Upper lobe of right lung (tissue), 1 donor: Measurements from ENCODE around the gene DDX55. TPM values are rescaled to one million over a fixed set of nuclear protein-coding genes. Genes with fewer than 3 reads are reported as not detected.

Source experiments
- ATAC-seq: fragments of 200-7000 bp; cut with Tn5 transposase; one replicate; pipeline ENCODE4 v1.9.1; 2020; ENCODE audit warnings: mild to moderate bottlenecking, moderate library complexity
- DNase-seq: peaks from one replicate; pipeline ENCODE4 v3.0.0-alpha.2; 2020
- H3K27ac ChIP-seq: fragments of 200-600 bp; one replicate; pipeline ENCODE4 v1.8.0; 2022
- H3K27me3 ChIP-seq: fragments of 200-600 bp; one replicate; pipeline ENCODE4 v1.8.0; 2022; ENCODE audit warnings: mild to moderate bottlenecking
- H3K36me3 ChIP-seq: fragments of 200-600 bp; one replicate; pipeline ENCODE4 v1.8.0; 2022
- H3K4me1 ChIP-seq: fragments of 200-600 bp; one replicate; pipeline ENCODE4 v1.8.0; 2022
- H3K4me3 ChIP-seq: fragments of 200-600 bp; one replicate; pipeline ENCODE4 v1.8.0; 2022; ENCODE audit warnings: mild to moderate bottlenecking
- H3K9me3 ChIP-seq: fragments of 200-600 bp; one replicate; pipeline ENCODE4 v1.8.0; 2022
- intact Hi-C: fragments of 100-400 bp; cut with DNase I; formaldehyde crosslinking; loops from one replicate; pipeline ENCODE4 v1.11.0; 2022
- total RNA-seq: library from RNA; stranded (reverse); fragmentation: NEBNext Ultra II Directional; extraction: Animal tissue kit (Norgen Biotek cat#: 25700); gene quantifications from one replicate; pipeline ENCODE4 v1.2.1, GENCODE V29; 2021
- TF ChIP-seq, protein P1 (sequence below): fragments of 200-600 bp; IDR thresholded peaks from one replicate; pipeline ENCODE4 v1.8.0; 2022; ENCODE audit warnings: antibody characterized with exemption
- donor health status: DM: no; HTN: yes; CAD: no; lungs with severe emphysema.

Gene DDX55
- total RNA-seq, 1 donor from 2014 or later: 20.2 TPM

DNA sequence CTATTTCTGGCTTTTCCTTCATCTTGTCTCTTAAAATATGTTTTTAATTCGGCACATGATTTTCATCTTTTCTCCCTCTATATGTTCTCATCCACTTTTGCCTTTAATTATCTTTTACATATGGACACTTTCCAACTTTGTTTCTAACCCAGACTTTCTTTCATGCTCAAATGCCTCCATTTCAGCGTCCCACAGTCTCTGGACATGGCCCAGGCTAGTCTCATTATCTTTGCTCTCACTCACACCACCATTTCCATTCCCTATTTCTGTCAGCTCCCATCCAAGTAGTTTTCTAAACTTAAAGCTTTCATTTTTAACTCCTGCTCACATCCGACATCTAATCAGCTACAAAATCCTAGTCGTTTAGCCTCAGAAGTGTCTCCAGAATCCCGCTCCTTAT, 46.5 kb downstream of the DDX55 start:
- intact Hi-C loops: no loop called here
- TF ChIP-seq, protein P1, sequence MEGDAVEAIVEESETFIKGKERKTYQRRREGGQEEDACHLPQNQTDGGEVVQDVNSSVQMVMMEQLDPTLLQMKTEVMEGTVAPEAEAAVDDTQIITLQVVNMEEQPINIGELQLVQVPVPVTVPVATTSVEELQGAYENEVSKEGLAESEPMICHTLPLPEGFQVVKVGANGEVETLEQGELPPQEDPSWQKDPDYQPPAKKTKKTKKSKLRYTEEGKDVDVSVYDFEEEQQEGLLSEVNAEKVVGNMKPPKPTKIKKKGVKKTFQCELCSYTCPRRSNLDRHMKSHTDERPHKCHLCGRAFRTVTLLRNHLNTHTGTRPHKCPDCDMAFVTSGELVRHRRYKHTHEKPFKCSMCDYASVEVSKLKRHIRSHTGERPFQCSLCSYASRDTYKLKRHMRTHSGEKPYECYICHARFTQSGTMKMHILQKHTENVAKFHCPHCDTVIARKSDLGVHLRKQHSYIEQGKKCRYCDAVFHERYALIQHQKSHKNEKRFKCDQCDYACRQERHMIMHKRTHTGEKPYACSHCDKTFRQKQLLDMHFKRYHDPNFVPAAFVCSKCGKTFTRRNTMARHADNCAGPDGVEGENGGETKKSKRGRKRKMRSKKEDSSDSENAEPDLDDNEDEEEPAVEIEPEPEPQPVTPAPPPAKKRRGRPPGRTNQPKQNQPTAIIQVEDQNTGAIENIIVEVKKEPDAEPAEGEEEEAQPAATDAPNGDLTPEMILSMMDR: no peak
- Histone ChIP-seq H3K4me1 (peaks cover 3% of the 10 kb centered on the region), H3K4me3 (no peak overlapping the region), H3K9me3 (no peaks in the 10 kb centered on the region), H3K27ac (no peak overlapping the region), H3K27me3 (no peaks in the 10 kb centered on the region), H3K36me3 (peaks cover 75% of the 10 kb centered on the region)
- ATAC-seq: no peak
- no peak for DNase-seq

DNA sequence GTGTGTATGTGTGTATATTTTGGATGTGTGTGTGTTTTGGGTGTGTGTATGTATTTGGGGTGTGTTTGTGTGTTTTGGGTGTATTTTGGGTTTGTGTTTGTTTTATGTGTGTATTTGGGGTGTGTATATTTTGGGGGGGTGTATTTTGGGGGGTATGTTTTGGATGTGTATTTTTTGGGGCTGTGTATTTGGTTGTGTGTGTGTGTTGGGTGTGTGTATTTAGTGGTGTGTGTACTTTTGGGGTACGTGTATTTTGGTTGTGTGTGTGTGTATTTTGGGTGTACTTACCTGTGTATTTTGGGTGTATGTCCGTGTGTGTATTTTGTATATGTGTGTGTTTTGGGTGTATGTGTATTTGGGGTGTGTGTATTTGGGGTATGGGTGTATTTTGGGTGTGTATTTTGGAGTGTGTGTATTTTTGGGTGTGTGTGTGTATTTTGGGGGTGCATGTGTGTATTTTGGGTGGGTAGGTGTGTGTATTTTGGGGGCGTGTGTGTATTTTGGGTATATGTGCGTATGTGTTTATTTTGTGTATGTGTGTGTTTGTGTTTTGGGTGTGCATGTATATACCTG, 52.3 kb downstream of the DDX55 start:
- H3K27me3 ChIP-seq: no peaks in the 10 kb centered on the region
- no peak for DNase-seq
- H3K4me1 ChIP-seq: no peaks in the 10 kb centered on the region
- no peak for ATAC-seq
- TF ChIP-seq, protein P1: no peak
- H3K27ac ChIP-seq: no peak overlapping the region
- peaks cover 55% of the 10 kb centered on the region for H3K36me3 ChIP-seq
- H3K4me3 ChIP-seq: no peak overlapping the region
- intact Hi-C loops: no loop called here
- no peaks in the 10 kb centered on the region for H3K9me3 ChIP-seq

DNA sequence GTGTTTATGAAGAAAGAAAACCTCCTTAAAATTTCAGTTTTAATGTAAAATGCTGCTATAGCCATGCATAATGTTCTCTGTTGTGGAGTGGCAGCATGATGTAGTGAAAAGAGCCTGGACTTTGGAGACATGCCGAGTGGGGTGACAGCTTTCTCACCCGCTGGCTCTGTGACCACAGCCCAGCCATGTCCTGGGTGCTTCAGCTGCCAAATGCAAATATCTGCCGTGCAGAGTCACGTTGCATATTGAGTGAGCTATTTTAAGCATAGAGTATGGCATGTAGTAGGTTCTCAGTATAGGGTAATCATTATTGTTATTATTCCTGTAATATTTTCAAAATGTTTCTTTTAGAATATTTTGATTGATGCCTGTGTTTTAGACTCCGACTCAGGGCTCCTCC, 53.5 kb downstream of the DDX55 start:
- H3K36me3 ChIP-seq: peaks cover 55% of the 10 kb centered on the region
- H3K27me3 ChIP-seq: no peaks in the 10 kb centered on the region
- DNase-seq: no peak
- intact Hi-C loops: no loop called here
- H3K4me3 ChIP-seq: no peak overlapping the region
- H3K27ac ChIP-seq: no peak overlapping the region
- H3K9me3 ChIP-seq: no peaks in the 10 kb centered on the region
- no peak for ATAC-seq
- TF ChIP-seq, protein P1: no peak
- H3K4me1 ChIP-seq: no peaks in the 10 kb centered on the region

DNA sequence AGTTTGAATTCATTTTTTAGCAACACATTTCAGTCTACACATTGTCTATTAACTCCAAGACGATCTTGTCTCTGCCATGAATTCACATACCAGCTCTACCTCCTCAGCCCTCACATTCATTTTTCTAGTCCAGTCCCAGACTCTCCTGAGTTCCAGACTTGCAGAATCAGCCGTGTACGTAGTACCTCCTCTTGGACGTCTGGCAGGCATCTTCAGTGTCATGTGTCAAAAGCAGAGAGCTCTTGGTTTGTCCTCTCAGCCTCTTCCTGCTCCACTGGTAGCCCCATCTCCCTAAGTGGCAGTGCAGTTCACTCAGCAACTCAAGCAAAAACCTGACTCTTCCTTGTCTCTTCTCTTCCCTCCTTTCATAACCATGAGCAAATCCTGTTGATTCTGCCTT, 54.5 kb downstream of the DDX55 start:
- Histone ChIP-seq H3K4me1 (no peaks in the 10 kb centered on the region), H3K9me3 (no peaks in the 10 kb centered on the region), H3K27ac (no peak overlapping the region), H3K27me3 (no peaks in the 10 kb centered on the region), H3K4me3 (no peak overlapping the region), H3K36me3 (peaks cover 45% of the 10 kb centered on the region)
- intact Hi-C loops: no loop called here
- ATAC-seq: no peak
- DNase-seq: no peak
- TF ChIP-seq, protein P1: no peak

DNA sequence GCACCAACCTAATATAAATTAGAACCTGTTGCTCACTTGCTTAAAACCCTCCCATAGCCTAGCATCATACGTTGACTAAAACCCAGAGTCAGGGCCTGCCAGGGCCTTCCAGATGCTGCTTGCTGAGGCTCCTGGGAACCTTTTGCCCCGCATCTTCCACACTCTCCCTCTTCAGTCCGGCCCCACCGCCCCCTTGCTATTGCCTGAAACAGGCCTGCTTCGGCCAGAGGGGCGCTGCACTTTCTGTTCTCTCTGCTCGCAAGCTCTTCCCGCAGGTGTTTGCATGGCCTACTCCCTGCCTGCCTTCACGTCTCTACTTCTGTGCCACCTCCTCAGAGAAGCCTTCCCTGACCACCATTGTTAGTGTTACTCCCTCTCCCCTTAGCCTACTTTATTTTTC, 55.3 kb downstream of the DDX55 start:
- ATAC-seq (no peak), DNase-seq (no peak)
- H3K9me3 ChIP-seq: no peaks in the 10 kb centered on the region
- H3K27me3 ChIP-seq: no peaks in the 10 kb centered on the region
- TF ChIP-seq, protein P1: no peak
- no peak overlapping the region for H3K27ac ChIP-seq
- intact Hi-C loops: no loop called here
- H3K4me1 ChIP-seq: no peaks in the 10 kb centered on the region
- peaks cover 37% of the 10 kb centered on the region for H3K36me3 ChIP-seq
- H3K4me3 ChIP-seq: no peak overlapping the region
